ENCODE results near the gene CD4. TPM values are rescaled to one million over a fixed set of nuclear protein-coding genes. Genes with fewer than 3 reads are reported as not detected.

CD4 gene
- total and polyA plus RNA-seq, 12 donors: 2.4 to 52.8 (median 24.3) TPM

DNA sequence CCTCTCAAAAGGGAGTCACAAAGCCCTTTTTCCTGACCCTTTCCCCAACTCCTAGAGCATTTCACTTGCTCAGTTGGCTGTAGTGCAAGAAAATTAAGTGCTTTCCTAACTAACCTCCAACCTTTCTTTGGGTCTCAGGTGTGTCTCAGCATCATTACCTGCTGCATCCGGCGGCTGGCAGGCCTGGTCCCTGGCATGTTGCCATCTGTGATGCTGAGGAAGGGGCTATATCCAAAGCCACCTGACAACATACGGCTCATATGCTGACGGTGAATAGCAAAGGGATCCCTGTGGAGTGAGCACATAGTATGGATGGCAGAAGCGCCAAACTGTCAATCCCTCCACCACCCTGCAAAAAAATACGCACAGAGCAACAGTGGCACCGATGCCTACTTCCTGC is 37.6 kb upstream of the CD4 start:
- intact Hi-C loops (cut with DNase I): loop anchor here in 1 of 2 donors (2.0 kb wide), 1 partner anchor 29 kb away; no protein-coding TSS in a partner anchor

DNA sequence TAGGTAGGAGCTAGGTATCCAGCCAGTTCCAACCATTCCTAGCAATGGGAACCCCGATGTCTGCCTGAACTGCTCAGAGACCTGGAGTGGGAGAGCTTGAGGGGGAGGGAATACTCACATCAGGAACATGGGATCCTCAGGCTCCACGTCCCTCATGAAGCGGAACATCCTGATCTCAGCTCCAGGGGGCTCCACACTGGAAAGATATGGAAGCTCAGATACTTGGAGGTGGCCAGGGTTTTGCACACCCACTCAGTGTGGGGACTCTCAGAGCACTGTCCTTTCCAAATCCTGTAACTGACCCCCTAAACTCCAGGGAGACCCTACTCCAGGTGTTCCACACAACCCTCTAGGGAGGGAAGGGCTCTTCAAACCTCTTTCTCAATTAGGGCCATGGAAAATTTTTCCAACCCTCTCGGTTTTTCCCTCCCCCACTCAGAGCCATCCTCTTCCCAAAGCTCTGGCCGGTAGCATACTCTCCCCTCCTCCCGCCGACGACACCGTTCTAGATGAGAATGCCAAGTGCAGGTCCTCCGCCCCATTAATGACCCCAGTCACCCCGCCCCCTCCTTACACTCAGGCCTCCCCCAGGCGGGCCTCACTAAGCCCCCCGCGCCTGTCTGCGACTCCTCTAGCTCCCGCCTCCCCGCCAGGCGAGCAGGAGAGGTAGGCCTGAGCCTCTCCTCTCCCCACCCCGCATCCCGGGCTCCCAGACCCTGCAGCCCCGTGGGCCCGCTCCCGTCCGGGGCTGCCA is 37.0 kb upstream of the CD4 start:
- peaks cover 8 to 22% of the 10 kb centered on the region in 2 donors for H3K4me1 ChIP-seq (replicated peaks in 1 of 2)
- no peak for TF ChIP-seq POLR2A (IDR thresholded peaks at IDR 0.05)
- TF ChIP-seq, protein P1, sequence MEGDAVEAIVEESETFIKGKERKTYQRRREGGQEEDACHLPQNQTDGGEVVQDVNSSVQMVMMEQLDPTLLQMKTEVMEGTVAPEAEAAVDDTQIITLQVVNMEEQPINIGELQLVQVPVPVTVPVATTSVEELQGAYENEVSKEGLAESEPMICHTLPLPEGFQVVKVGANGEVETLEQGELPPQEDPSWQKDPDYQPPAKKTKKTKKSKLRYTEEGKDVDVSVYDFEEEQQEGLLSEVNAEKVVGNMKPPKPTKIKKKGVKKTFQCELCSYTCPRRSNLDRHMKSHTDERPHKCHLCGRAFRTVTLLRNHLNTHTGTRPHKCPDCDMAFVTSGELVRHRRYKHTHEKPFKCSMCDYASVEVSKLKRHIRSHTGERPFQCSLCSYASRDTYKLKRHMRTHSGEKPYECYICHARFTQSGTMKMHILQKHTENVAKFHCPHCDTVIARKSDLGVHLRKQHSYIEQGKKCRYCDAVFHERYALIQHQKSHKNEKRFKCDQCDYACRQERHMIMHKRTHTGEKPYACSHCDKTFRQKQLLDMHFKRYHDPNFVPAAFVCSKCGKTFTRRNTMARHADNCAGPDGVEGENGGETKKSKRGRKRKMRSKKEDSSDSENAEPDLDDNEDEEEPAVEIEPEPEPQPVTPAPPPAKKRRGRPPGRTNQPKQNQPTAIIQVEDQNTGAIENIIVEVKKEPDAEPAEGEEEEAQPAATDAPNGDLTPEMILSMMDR (IDR thresholded peaks at IDR 0.05): peak in 3 of 6 experiments; percentile 2 to 35 (median 29)
- no peaks in the 10 kb centered on the region for H3K9me3 ChIP-seq (replicated peaks in 1 of 3)
- H3K27me3 ChIP-seq: no peaks in the 10 kb centered on the region
- WGBS, 4 donors: 4 to 9% (median 6%) methylated on average over 17 to 24 of the region's 24 CpGs
- peak overlapping the region; percentile 12 to 95 (median 62) for H3K4me3 ChIP-seq
- intact Hi-C loops (cut with DNase I): loop anchor here in 1 of 2 donors (2.0 kb wide), 1 partner anchor 28 kb away; no protein-coding TSS in a partner anchor
- peak in 6 of 7 donors; percentile 38 to 76 (median 62) for DNase-seq
- H3K36me3 ChIP-seq (replicated peaks in 1 of 2): peaks cover 0 to 46% of the 10 kb centered on the region in 2 donors
- peak overlapping the region; percentile 77 to 97 (median 95) for H3K27ac ChIP-seq

More for the DNA sequence above, 37.6 kb upstream of the CD4 start:
- H3K36me3 ChIP-seq (replicated peaks in 1 of 2): peaks cover 0 to 52% of the 10 kb centered on the region in 2 donors
- 77 to 90% (median 83%) methylated on average over 5 to 7 of the region's 7 CpGs for WGBS, 4 donors
- H3K4me1 ChIP-seq (replicated peaks in 1 of 2): peaks cover 8 to 22% of the 10 kb centered on the region in 2 donors
- peak overlapping the region in 3 of 5 donors; percentile 95 to 97 (median 96) for H3K27ac ChIP-seq
- H3K27me3 ChIP-seq: no peaks in the 10 kb centered on the region
- TF ChIP-seq POLR2A (IDR thresholded peaks at IDR 0.05): no peak
- TF ChIP-seq, protein P1 (IDR thresholded peaks at IDR 0.05): no peak
- H3K4me3 ChIP-seq: peak overlapping the region in 1 of 4 donors; percentile 68
- H3K9me3 ChIP-seq (replicated peaks in 1 of 3): no peaks in the 10 kb centered on the region
- peak in 1 of 7 donors; percentile 40 for DNase-seq

DNA sequence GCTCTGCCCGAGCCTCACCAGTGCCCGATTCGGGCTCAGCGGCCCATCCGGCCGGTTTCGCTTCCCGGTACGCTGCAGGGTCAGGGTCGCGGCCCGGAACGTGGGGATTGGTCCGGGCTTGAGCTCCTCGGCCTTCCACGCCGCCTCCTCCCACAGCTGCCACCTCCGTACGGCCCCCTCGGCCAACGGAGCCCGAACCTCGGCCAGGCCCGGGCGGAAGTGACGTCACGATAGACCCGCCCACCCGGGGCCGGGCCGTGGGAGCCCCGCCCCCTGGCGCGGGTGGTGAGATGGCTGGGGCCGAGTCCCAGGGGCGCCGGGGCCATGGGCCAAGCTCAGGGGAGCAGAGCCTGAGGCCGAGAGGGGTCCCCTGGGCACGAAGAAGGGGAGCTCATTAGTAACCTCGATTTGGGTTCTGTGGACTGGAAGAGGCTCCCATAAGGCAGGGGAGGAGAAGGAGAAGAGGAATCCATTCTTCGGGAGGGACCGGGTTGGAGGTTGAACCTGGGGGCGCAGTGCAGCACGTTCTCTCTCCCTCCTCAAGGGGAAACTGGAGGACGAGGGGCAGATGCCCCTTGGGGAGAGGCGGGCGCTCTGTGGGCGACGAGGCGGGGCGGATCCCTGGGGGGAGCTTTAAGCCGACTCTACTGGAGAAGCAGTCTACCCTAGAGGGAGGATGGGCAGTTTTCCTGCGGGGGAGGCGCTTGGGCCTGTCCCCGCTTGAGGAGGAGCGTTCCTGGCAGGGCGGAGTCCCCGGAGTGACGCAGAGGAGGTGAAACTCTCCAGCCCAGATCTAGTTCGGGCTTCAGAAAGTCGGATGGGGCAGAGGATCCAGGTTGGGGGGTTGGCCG is 36.2 kb upstream of the CD4 start, which contains the start of gene MLF2:
TSS of gene MLF2 (minus strand) at position 221 of the 851 bp plus-strand sequence. CDS start 807 bp downstream, outside the sequence.
- Histone ChIP-seq H3K27ac (peak within 1 kb of the TSS; percentile 77 to 97 (median 95)), H3K27me3 (no peaks in the 10 kb centered on the region), H3K4me3 (peak within 1 kb of the TSS; percentile 12 to 95 (median 62)), H3K4me1 (replicated peaks in 1 of 2) (peaks cover 8 to 22% of the 10 kb centered on the region in 2 donors), H3K36me3 (replicated peaks in 1 of 2) (peaks cover 0 to 38% of the 10 kb centered on the region in 2 donors), H3K9me3 (replicated peaks in 1 of 3) (no peaks in the 10 kb centered on the region)
- DNase-seq: peak; percentile 98 to 99 (median 99)
- 0 to 1% (median 0%) methylated on average over 15 to 62 of the region's 62 CpGs for WGBS, 4 donors
- intact Hi-C loops (cut with DNase I): loop anchor here in 1 of 2 donors (2.0 kb wide), 1 partner anchor 28 kb away; no protein-coding TSS in a partner anchor
- TF ChIP-seq, protein P1 (IDR thresholded peaks at IDR 0.05): peak in 3 of 6 experiments; percentile 97 to 98 (median 97)
- peak; percentile 54 to 85 for TF ChIP-seq POLR2A (IDR thresholded peaks at IDR 0.05)

Measured in adrenal gland (tissue), 12 donors.